ENCODE results near the gene BIVM. TPM values are rescaled to one million over a fixed set of nuclear protein-coding genes. Genes with fewer than 3 reads are reported as not detected.

BIVM gene
- polyA plus RNA-seq, 2 of the 4 experiments (the other 2 are of a cell fraction), result 7.4 to 14.7 TPM

- DNase-seq (ENCODE audit: low read depth in 1 of 2, low spot score in 1 of 2), result no peak
- ChIA-PET CTCF (interaction anchor here (0.9 kb wide), 1 partner anchor 16 kb away, joined by 3 read pairs; no protein-coding TSS in a partner anchor), POLR2A (no interaction called here)
- Histone ChIP-seq H3K27ac (no peak overlapping the region), H3K4me3 (no peak overlapping the region), H3K9me3 (no peaks in the 10 kb centered on the region), H3K4me2 (no peak overlapping the region), H3K4me1 (no peaks in the 10 kb centered on the region)
- no peak for FAIRE-seq
- no peak for TF ChIP-seq FOSB (CRISPR knock-in tag; IDR thresholded peaks at IDR 0.05)
- no peak for TF ChIP-seq EP300 (IDR thresholded peaks at IDR 0.05)
- TF ChIP-seq HOXB13 (CRISPR knock-in tag; IDR thresholded peaks at IDR 0.05; ENCODE audit: low read depth), result no peak
- TF ChIP-seq ZNF302 (CRISPR knock-in tag; IDR thresholded peaks at IDR 0.05), result no peak
- no peak for TF ChIP-seq ZC3H11A (IDR thresholded peaks at IDR 0.05)
- TF ChIP-seq ZFP36 (IDR thresholded peaks at IDR 0.05; ENCODE audit: borderline replicate concordance, partially characterized antibody), result no peak
- TF ChIP-seq ESRRA (IDR thresholded peaks at IDR 0.05; ENCODE audit: borderline replicate concordance, low read length), result no peak
- no peak for TF ChIP-seq MYC (IDR thresholded peaks at IDR 0.05; ENCODE audit: borderline replicate concordance, low read length)
- TF ChIP-seq KDM1A (IDR thresholded peaks at IDR 0.05; ENCODE audit: low read depth), result no peak
- WGBS (ENCODE audit: missing lambda C conversion rate), result 57% methylated on average over 3 of the region's 3 CpGs
- ATAC-seq, result no peak
These were observed 14.4 kb upstream of the BIVM start for GRCh38 chr13:102784483-102784882.

DNA sequence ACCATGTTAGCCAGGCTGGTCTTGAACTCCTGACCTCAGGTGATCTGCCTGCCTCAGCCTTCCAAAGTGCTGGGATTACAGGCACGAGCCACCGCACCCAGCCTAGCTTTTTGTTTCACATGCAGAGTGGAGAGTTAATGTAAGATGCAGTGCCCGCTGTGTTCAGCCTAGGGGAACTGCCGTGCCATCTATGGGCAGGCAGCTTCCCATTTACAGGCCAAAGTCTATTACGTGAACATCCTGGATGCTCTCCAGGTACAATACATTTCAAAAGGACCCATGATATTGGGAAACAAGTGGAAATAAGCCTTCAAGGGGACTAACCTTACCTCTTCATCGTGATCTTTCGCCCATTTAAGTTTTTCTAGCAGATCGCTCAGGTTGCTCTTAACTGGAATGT is 10.2 kb upstream of the BIVM start:
- H3K27ac ChIP-seq, result no peak overlapping the region
- ChIA-PET POLR2A (no interaction called here), CTCF (interaction anchor here (0.9 to 2.1 kb wide), 2 partner anchors 11 to 59 kb away, joined by 3 to 11 read pairs; no protein-coding TSS in a partner anchor)
- no peak for FAIRE-seq
- H3K4me1 ChIP-seq, result no peaks in the 10 kb centered on the region
- no peaks in the 10 kb centered on the region for H3K9me3 ChIP-seq
- ATAC-seq, result no peak
- no peak for DNase-seq (ENCODE audit: low read depth in 1 of 2, low spot score in 1 of 2)
- TF ChIP-seq EHF (CRISPR knock-in tag; IDR thresholded peaks at IDR 0.05) (no peak), BCL3 (IDR thresholded peaks at IDR 0.05) (no peak), CBX8 (IDR thresholded peaks at IDR 0.05) (no peak), ZNF302 (CRISPR knock-in tag; IDR thresholded peaks at IDR 0.05) (no peak), TFCP2L1 (CRISPR knock-in tag; IDR thresholded peaks at IDR 0.05) (no peak), MYC (IDR thresholded peaks at IDR 0.05; ENCODE audit: borderline replicate concordance, low read length) (no peak), ELK1 (IDR thresholded peaks at IDR 0.05; ENCODE audit: low read depth, low read length) (no peak), TP53 (CRISPR knock-in tag; IDR thresholded peaks at IDR 0.05) (no peak)
- TF ChIP-seq, protein P1, sequence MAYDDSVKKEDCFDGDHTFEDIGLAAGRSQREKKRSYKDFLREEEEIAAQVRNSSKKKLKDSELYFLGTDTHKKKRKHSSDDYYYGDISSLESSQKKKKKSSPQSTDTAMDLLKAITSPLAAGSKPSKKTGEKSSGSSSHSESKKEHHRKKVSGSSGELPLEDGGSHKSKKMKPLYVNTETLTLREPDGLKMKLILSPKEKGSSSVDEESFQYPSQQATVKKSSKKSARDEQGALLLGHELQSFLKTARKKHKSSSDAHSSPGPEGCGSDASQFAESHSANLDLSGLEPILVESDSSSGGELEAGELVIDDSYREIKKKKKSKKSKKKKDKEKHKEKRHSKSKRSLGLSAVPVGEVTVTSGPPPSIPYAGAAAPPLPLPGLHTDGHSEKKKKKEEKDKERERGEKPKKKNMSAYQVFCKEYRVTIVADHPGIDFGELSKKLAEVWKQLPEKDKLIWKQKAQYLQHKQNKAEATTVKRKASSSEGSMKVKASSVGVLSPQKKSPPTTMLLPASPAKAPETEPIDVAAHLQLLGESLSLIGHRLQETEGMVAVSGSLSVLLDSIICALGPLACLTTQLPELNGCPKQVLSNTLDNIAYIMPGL (CRISPR knock-in tag; IDR thresholded peaks at IDR 0.05; ENCODE audit: borderline replicate concordance), result no peak
- H3K4me3 ChIP-seq, result no peak overlapping the region
- 98% methylated on average over 8 of the region's 8 CpGs for WGBS (ENCODE audit: missing lambda C conversion rate)
- no peak overlapping the region for H3K4me2 ChIP-seq

DNA sequence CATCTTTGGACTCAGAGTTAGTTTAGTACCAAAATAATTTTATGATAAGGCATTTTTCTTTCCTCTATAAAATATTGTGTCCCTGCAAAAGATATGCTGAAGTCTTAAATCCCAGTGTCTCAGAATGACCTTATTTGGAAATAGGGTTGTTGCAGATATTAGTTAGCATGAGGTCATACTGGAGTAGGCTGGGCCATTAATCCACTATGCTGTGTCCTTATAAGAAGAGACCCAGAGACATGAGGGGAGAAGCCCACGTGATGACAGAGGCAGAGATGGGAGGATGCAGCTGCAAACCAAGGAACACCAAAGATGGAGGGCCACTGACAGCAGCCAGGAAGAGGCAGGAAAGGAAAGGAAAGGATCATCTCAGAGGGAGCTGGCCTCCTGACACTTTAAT is 6.5 kb upstream of the BIVM start:
- Histone ChIP-seq H3K4me2 (no peak overlapping the region), H3K4me1 (no peaks in the 10 kb centered on the region), H3K4me3 (no peak overlapping the region), H3K9me3 (no peaks in the 10 kb centered on the region), H3K27ac (no peak overlapping the region)
- ATAC-seq, result no peak
- no peak for TF ChIP-seq ESRRA (IDR thresholded peaks at IDR 0.05; ENCODE audit: borderline replicate concordance, low read length)
- TF ChIP-seq BCL3 (IDR thresholded peaks at IDR 0.05), result no peak
- TF ChIP-seq CHD4 (IDR thresholded peaks at IDR 0.05; ENCODE audit: borderline replicate concordance), result no peak
- no peak for TF ChIP-seq ELK1 (IDR thresholded peaks at IDR 0.05; ENCODE audit: low read depth, low read length)
- TF ChIP-seq CBX2 (IDR thresholded peaks at IDR 0.05; ENCODE audit: borderline replicate concordance, low read depth), result no peak
- no peak for TF ChIP-seq FOSL2 (IDR thresholded peaks at IDR 0.05)
- no peak for TF ChIP-seq FOSL2 (CRISPR knock-in tag; IDR thresholded peaks at IDR 0.05)
- TF ChIP-seq HOXA7 (CRISPR knock-in tag; IDR thresholded peaks at IDR 0.05), result no peak
- TF ChIP-seq ATOH8 (CRISPR knock-in tag; IDR thresholded peaks at IDR 0.05; ENCODE audit: low read depth), result no peak
- TF ChIP-seq HES2 (IDR thresholded peaks at IDR 0.05), result no peak
- TF ChIP-seq ZNF302 (CRISPR knock-in tag; IDR thresholded peaks at IDR 0.05), result no peak
- TF ChIP-seq RARB (CRISPR knock-in tag; IDR thresholded peaks at IDR 0.05), result no peak
- DNase-seq (ENCODE audit: low read depth in 1 of 2, low spot score in 1 of 2), result no peak
- ChIA-PET POLR2A (no interaction called here), CTCF (no interaction called here)
- 24% methylated on average over 1 of the region's 1 CpG for WGBS (ENCODE audit: missing lambda C conversion rate)
- FAIRE-seq, result no peak

Measured in A549 (cell line).